Spleen (tissue), 11 donors: ENCODE data around the gene ACTA1. TPM values are rescaled to one million over a fixed set of nuclear protein-coding genes. Genes with fewer than 3 reads are reported as not detected.
"Not testable (repeated sequence)": the region's sequence is repeated elsewhere in the genome, so short reads cannot be mapped to it uniquely, and the experiment has no call there.

Experiments
- DNase-seq: peaks from one replicate; pipeline ENCODE4 v3.0.0-alpha.2; 2020
- H3K27ac ChIP-seq, 8 donors: fragments of 200-600 bp; sonication (generic) in 7 of 8; 1 replicate in 4 of 8; 2 replicates in 4 of 8; pipeline versions ENCODE4 v1.5.0 to v1.8.0; 2016 to 2021; ENCODE audit warnings: inconsistent platforms in 4 of 8, mild to moderate bottlenecking in 4 of 8, moderate library complexity in 1 of 8
- H3K27me3 ChIP-seq, 7 donors: fragments of 200-600 bp; sonication (generic) in 6 of 7; replicated peaks in 1 of 7; 1 replicate in 4 of 7; 2 replicates in 3 of 7; pipeline versions ENCODE4 v1.5.0 to v1.8.0; 2016 to 2021; ENCODE audit warnings: inconsistent platforms in 3 of 7, mild to moderate bottlenecking in 1 of 7
- H3K36me3 ChIP-seq, 6 donors: fragments of 200-600 bp; sonication (generic) in 5 of 6; 1 replicate in 4 of 6; 2 replicates in 2 of 6; pipeline versions ENCODE4 v1.5.0 to v1.8.0; 2016 to 2021; ENCODE audit warnings: inconsistent platforms in 2 of 6
- H3K4me1 ChIP-seq, 6 donors: fragments of 200-600 bp; sonication (generic) in 5 of 6; 1 replicate in 3 of 6; 2 replicates in 3 of 6; pipeline versions ENCODE4 v1.5.0 to v1.8.0; 2016 to 2021; ENCODE audit warnings: inconsistent platforms in 3 of 6
- H3K4me3 ChIP-seq, 8 donors: fragments of 200-600 bp; sonication (generic) in 7 of 8; 1 replicate in 4 of 8; 2 replicates in 4 of 8; pipeline versions ENCODE4 v1.5.0 to v1.8.0; 2016 to 2021; ENCODE audit warnings: inconsistent platforms in 4 of 8, mild to moderate bottlenecking in 4 of 8, moderate library complexity in 2 of 8
- H3K9me3 ChIP-seq, 8 donors: fragments of 200-600 bp; sonication (generic) in 7 of 8; 1 replicate in 4 of 8; 2 replicates in 4 of 8; pipeline versions ENCODE4 v1.5.0 to v1.8.0; 2016 to 2021; ENCODE audit warnings: inconsistent platforms in 4 of 8
- POLR2A ChIP-seq, 3 donors: fragments of 450-650 bp; IDR thresholded peaks; one replicate each; pipeline ENCODE4 v1.5.1; 2017; ENCODE audit warnings: antibody characterized with exemption in 3 of 3, mild to moderate bottlenecking in 1 of 3
- POLR2AphosphoS5 ChIP-seq, 3 donors: sonication (generic); formaldehyde crosslinking; IDR thresholded peaks; one replicate each; pipeline ENCODE4 v1.5.1; 2017; ENCODE audit warnings: antibody characterized with exemption in 3 of 3
- WGBS, 5 donors: extraction: QIAGEN DNeasy Blood & Tissue Kit in 3 of 5; methylation state at CpG; one replicate each; pipeline versions ENCODE4 v1.1.5 to v1.1.7; 2013 to 2018; 5-methylcytosine and 5-hydroxymethylcytosine counted together
- intact Hi-C: fragments of 100-400 bp; cut with DNase I; formaldehyde crosslinking; loops from one replicate; pipeline ENCODE4 v1.15.0; 2023; ENCODE audit warnings: low total_unique reads
- polyA plus RNA-seq, 3 donors: library from polyadenylated mRNA; stranded (reverse); fragments of 200-250 nt; gene quantifications; one replicate each; pipeline ENCODE4 v1.2.1, GENCODE V29; 2013
- total RNA-seq, 7 donors: library from RNA; depleted of rRNA in 3 of 7; stranded (reverse); fragments of >200 nt in 3 of 7; fragmentation: NEBNext Ultra II Directional in 4 of 7; extraction: Animal tissue kit (Norgen Biotek cat#: 25700) in 4 of 7; gene quantifications; one replicate each; pipeline versions ENCODE4 v1.1.0 to v1.2.1, GENCODE V29; 2016 to 2021
- TF ChIP-seq, protein P1 (sequence below), 11 experiments: fragments of 200-600 bp in 7 of 11; fragments of 450-650 bp in 4 of 11; sonication (generic) in 4 of 11; IDR thresholded peaks in 8 of 11; conservative IDR thresholded peaks in 3 of 11; 1 replicate in 7 of 11; 2 replicates in 4 of 11; pipeline versions ENCODE4 v1.4.0 to v1.8.0; 2016 to 2021; ENCODE audit warnings: antibody characterized with exemption in 11 of 11, inconsistent platforms in 4 of 11, mild to moderate bottlenecking in 1 of 11
- donor health status: healthy with polysubstance abuse.
- donor health status: DM: no; HTN: no; CAD: no; lungs with moderate emphysema.
- donor health status: DM: no; HTN: no; CAD: no.
- donor health status: Bipolar disorder and iron deficiency.
- donor health status: healthy.
- donor health status: DM: no; HTN: no; CAD: no.
- donor health status: DM: yes; HTN: yes; CAD: no.

The ACTA1 gene
- total and polyA plus RNA-seq, 10 donors, result 0.61 to 5.0 (median 0.81) TPM; not detected in 6

DNA sequence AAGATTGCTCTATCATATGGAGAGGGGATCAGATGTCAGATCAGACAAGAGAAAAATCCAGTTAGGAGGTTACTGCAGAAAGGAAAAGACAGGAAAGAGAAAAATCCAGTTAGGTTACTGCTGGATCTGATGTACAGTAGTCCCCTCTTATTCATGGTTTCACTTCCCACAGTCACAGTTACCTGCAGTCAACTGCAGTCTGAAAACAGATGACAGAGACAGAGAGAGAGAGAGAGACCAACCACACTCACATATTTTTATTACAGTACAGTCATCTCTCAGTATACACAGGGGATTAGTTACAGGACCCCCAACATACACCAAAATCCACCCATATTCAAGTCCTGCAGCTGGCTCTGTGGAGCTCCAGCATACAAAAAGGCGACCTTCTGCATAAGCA is 45.0 kb upstream of the ACTA1 start:
- intact Hi-C loops, result loop anchor here (5.0 kb wide), 1 partner anchor 222 kb away; no protein-coding TSS in a partner anchor
- H3K4me3 ChIP-seq, result no peak overlapping the region
- no peaks in the 10 kb centered on the region for H3K9me3 ChIP-seq
- peaks cover 0 to 44% (median 37%) of the 10 kb centered on the region in 6 donors for H3K4me1 ChIP-seq
- WGBS, 5 donors, result 84 to 91% (median 89%) methylated on average over 1 of the region's 1 CpG
- peak overlapping the region in 5 of 8 donors; percentile 2 to 75 (median 70) for H3K27ac ChIP-seq
- no peak for DNase-seq
- no peaks in the 10 kb centered on the region for H3K27me3 ChIP-seq
- peaks cover 0 to 96% (median 57%) of the 10 kb centered on the region in 6 donors for H3K36me3 ChIP-seq
- TF ChIP-seq, protein P1, sequence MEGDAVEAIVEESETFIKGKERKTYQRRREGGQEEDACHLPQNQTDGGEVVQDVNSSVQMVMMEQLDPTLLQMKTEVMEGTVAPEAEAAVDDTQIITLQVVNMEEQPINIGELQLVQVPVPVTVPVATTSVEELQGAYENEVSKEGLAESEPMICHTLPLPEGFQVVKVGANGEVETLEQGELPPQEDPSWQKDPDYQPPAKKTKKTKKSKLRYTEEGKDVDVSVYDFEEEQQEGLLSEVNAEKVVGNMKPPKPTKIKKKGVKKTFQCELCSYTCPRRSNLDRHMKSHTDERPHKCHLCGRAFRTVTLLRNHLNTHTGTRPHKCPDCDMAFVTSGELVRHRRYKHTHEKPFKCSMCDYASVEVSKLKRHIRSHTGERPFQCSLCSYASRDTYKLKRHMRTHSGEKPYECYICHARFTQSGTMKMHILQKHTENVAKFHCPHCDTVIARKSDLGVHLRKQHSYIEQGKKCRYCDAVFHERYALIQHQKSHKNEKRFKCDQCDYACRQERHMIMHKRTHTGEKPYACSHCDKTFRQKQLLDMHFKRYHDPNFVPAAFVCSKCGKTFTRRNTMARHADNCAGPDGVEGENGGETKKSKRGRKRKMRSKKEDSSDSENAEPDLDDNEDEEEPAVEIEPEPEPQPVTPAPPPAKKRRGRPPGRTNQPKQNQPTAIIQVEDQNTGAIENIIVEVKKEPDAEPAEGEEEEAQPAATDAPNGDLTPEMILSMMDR (IDR thresholded peaks at IDR 0.05 in 8 of 11, conservative IDR thresholded peaks at IDR 0.05 in 3 of 11), result no peak
- TF ChIP-seq POLR2AphosphoS5 (IDR thresholded peaks at IDR 0.05) (no peak), POLR2A (IDR thresholded peaks at IDR 0.05) (no peak)

DNA sequence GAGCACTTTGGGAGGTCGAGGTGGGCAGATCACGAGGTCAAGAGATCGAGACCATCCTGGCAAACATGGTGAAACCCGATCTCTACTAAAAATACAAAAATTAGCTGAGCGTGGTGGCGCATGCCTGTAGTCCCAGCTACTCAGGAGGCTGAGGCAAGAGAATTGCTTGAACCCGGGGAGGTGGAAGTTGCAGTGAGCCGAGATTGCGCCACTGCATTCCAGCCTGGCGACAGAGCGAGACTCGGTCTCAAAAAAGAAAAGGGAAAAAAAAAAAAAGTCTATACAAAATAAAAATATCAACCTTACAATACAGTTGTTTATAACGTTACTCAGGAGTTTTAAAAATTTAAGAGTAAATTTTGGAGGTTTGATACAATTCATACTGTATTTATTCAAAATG is 42.0 kb upstream of the ACTA1 start:
- H3K27me3 ChIP-seq, H3K9me3 ChIP-seq, H3K27ac ChIP-seq, DNase-seq, H3K4me3 ChIP-seq: not testable (repeated sequence)
- Histone ChIP-seq H3K4me1 (peaks cover 0 to 27% (median 24%) of the 10 kb centered on the region in 6 donors), H3K36me3 (peaks cover 0 to 96% (median 53%) of the 10 kb centered on the region in 6 donors)
- 87 to 93% (median 91%) methylated on average over 13 of the region's 13 CpGs for WGBS, 5 donors
- intact Hi-C loops, result loop anchor here (5.0 kb wide), 1 partner anchor 219 kb away; no protein-coding TSS in a partner anchor

DNA sequence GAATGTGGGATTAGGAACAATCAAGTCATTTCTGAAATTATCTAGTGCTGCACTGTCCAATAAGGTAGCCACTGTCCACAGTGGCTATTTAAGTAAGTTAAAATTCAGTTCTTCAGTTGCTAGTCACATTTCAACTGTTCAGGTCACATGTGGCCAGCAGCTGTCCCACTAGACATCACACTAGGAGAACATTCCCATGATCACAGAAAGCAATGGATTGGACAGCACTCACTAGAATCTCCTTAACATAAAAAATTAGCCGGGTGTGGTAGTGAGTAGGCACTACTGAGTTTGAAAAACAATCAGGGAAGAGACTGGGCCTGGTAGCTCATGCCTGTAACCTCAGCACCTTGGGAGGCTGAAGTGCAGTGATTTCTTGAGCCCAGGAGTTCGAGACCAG is 40.6 kb upstream of the ACTA1 start:
- H3K4me3 ChIP-seq, result no peak overlapping the region
- intact Hi-C loops, result no loop called here
- no peak overlapping the region for H3K27ac ChIP-seq
- no peaks in the 10 kb centered on the region for H3K27me3 ChIP-seq
- H3K9me3 ChIP-seq, result no peaks in the 10 kb centered on the region
- H3K4me1 ChIP-seq, result peaks cover 0 to 14% (median 11%) of the 10 kb centered on the region in 6 donors
- H3K36me3 ChIP-seq, result peaks cover 0 to 99% (median 66%) of the 10 kb centered on the region in 6 donors
- TF ChIP-seq POLR2A (IDR thresholded peaks at IDR 0.05) (no peak), POLR2AphosphoS5 (IDR thresholded peaks at IDR 0.05) (no peak)
- TF ChIP-seq, protein P1 (IDR thresholded peaks at IDR 0.05 in 8 of 11, conservative IDR thresholded peaks at IDR 0.05 in 3 of 11), result no peak
- 92 to 100% (median 96%) methylated on average over 2 of the region's 2 CpGs for WGBS, 5 donors
- DNase-seq, result no peak

DNA sequence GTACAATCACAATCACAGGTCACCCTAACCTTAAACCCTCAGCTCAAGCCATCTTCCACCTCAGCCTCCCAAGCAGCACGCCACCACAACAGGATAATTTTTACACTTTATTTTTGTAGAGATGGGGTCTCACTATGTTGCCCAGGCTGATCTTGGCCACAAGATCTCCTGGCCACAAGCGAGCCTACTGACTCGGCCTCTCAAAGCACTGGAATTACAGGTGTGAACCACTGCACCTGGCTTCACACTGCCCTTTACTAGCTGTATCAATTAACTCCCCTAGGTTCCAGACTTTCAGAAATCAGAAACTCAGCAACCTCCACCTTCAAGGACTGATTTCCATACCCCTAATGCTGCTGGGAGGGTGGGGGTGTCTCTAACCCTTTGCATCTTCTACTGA is 37.3 kb upstream of the ACTA1 start:
- DNase-seq, result no peak
- no peak overlapping the region for H3K4me3 ChIP-seq
- no peak for TF ChIP-seq POLR2AphosphoS5 (IDR thresholded peaks at IDR 0.05)
- TF ChIP-seq POLR2A (IDR thresholded peaks at IDR 0.05), result no peak
- TF ChIP-seq, protein P1 (IDR thresholded peaks at IDR 0.05 in 8 of 11, conservative IDR thresholded peaks at IDR 0.05 in 3 of 11), result no peak
- H3K27me3 ChIP-seq, result no peaks in the 10 kb centered on the region
- 85 to 100% (median 97%) methylated on average over 3 of the region's 3 CpGs for WGBS, 5 donors
- no peaks in the 10 kb centered on the region for H3K4me1 ChIP-seq
- H3K27ac ChIP-seq, result no peak overlapping the region
- H3K36me3 ChIP-seq, result peaks cover 0 to 100% (median 76%) of the 10 kb centered on the region in 6 donors
- intact Hi-C loops, result no loop called here
- H3K9me3 ChIP-seq, result no peaks in the 10 kb centered on the region
